Osteoblast (primary cell): ENCODE measurements around the gene ADCK2. TPM values are rescaled to one million over a fixed set of nuclear protein-coding genes. Genes with fewer than 3 reads are reported as not detected.
"Not testable (repeated sequence)": the region's sequence is repeated elsewhere in the genome, so short reads cannot be mapped to it uniquely, and the experiment has no call there.

Experiments used
- DNase-seq: peaks from one replicate; pipeline ENCODE4 v3.0.0; 2011; ENCODE audit warnings: low spot score, mixed read lengths; ENCODE audit not compliant: insufficient read length; ENCODE audit errors: missing footprints
- H2AFZ ChIP-seq: 2 replicates; pipeline ENCODE4 v1.6.0; 2011; ENCODE audit warnings: mild to moderate bottlenecking, low read length
- H3K27ac ChIP-seq: 2 replicates; pipeline ENCODE4 v1.5.1; 2011; ENCODE audit warnings: mild to moderate bottlenecking, low read depth, low read length, moderate library complexity
- H3K27me3 ChIP-seq: 2 replicates; pipeline ENCODE4 v1.6.0; 2012; ENCODE audit warnings: mild to moderate bottlenecking, control low read depth, inconsistent platforms, low read length, moderate library complexity; ENCODE audit not compliant: insufficient read depth
- H3K36me3 ChIP-seq: 2 replicates; pipeline ENCODE4 v1.5.1; 2011; ENCODE audit warnings: mild to moderate bottlenecking, low read length, control low read depth, moderate library complexity; ENCODE audit not compliant: insufficient read depth
- H3K4me1 ChIP-seq: 2 replicates; pipeline ENCODE4 v1.5.1; 2011; ENCODE audit warnings: mild to moderate bottlenecking, low read length, control low read depth, moderate library complexity; ENCODE audit not compliant: insufficient read depth
- H3K4me2 ChIP-seq: 2 replicates; pipeline ENCODE4 v1.6.0; 2011; ENCODE audit warnings: mild to moderate bottlenecking, low read length; ENCODE audit not compliant: insufficient read depth
- H3K4me3 ChIP-seq: fragments of 200-600 bp; sonication (generic); 3 replicates; pipeline ENCODE4 v1.5.1; 2012; ENCODE audit warnings: mild to moderate bottlenecking, low read length, inconsistent platforms; ENCODE audit not compliant: insufficient read depth
- H3K79me2 ChIP-seq: 2 replicates; pipeline ENCODE4 v1.6.0; 2012; ENCODE audit warnings: mild to moderate bottlenecking, low read length, control low read depth, inconsistent platforms; ENCODE audit not compliant: insufficient read depth
- H3K9me3 ChIP-seq: 2 replicates; pipeline ENCODE4 v1.5.1; 2011; ENCODE audit warnings: low read depth, low read length, control low read depth
- H4K20me1 ChIP-seq: 2 replicates; pipeline ENCODE4 v1.6.0; 2012; ENCODE audit warnings: mild to moderate bottlenecking, low read length, control low read depth; ENCODE audit not compliant: insufficient read depth
- CTCF ChIP-seq: IDR thresholded peaks from 2 replicates; pipeline ENCODE4 v1.5.1; 2011; ENCODE audit warnings: mild to moderate bottlenecking, low read depth, low read length, moderate library complexity; ENCODE audit errors: extremely low read depth
- total RNA-seq: library from RNA; depleted of rRNA; stranded (reverse); fragments of >200 nt; gene quantifications from 2 replicates; pipeline ENCODE4 v1.2.3, GENCODE V29; 2012

The ADCK2 gene
- total RNA-seq, 1 donor, result 28.6 TPM

- Histone ChIP-seq H3K4me3 (peak overlapping the region; percentile 61), H2AFZ (no peak overlapping the region), H3K27ac (no peak overlapping the region), H3K4me2 (peak overlapping the region; percentile 74), H3K79me2 (no peaks in the 10 kb centered on the region), H3K4me1 (peaks cover 8% of the 10 kb centered on the region), H3K9me3 (no peaks in the 10 kb centered on the region), H3K27me3 (peaks cover 40% of the 10 kb centered on the region), H3K36me3 (no peaks in the 10 kb centered on the region), H4K20me1 (no peaks in the 10 kb centered on the region)
- no peak for TF ChIP-seq CTCF
- peak; percentile 95 for DNase-seq
Measured at GRCh38 chr7:140640060-140640637, 32.6 kb upstream of the ADCK2 start.

GRCh38 chr7:140640727-140641523, 31.8 kb upstream of the ADCK2 start, which contains the start of gene DENND2A:
TSS of gene DENND2A (minus strand) at chr7:140640813. CDS start at chr7:140602397, 38,416 bp downstream.
- no peak within 1 kb of the TSS for H2AFZ ChIP-seq
- H3K4me1 ChIP-seq, result peaks cover 8% of the 10 kb centered on the region
- H3K4me3 ChIP-seq, result peak within 1 kb of the TSS; percentile 61
- TF ChIP-seq CTCF, result no peak
- peak within 1 kb of the TSS; percentile 74 for H3K4me2 ChIP-seq
- H3K36me3 ChIP-seq, result no peaks in the 10 kb centered on the region
- H3K79me2 ChIP-seq, result no peaks in the 10 kb centered on the region
- H3K27me3 ChIP-seq, result peaks cover 40% of the 10 kb centered on the region
- no peaks in the 10 kb centered on the region for H4K20me1 ChIP-seq
- H3K9me3 ChIP-seq, result no peaks in the 10 kb centered on the region
- no peak within 1 kb of the TSS for H3K27ac ChIP-seq
- DNase-seq, result peak; percentile 93

- Histone ChIP-seq H3K36me3 (no peaks in the 10 kb centered on the region), H2AFZ (no peak overlapping the region), H3K79me2 (no peaks in the 10 kb centered on the region), H3K4me2 (no peak overlapping the region), H3K27ac (no peak overlapping the region), H3K27me3 (peaks cover 40% of the 10 kb centered on the region), H3K4me1 (peaks cover 8% of the 10 kb centered on the region), H4K20me1 (no peaks in the 10 kb centered on the region), H3K4me3 (no peak overlapping the region), H3K9me3 (no peaks in the 10 kb centered on the region)
- no peak for TF ChIP-seq CTCF
- peak; percentile 69 for DNase-seq
Measured at GRCh38 chr7:140641524-140642195, 31.1 kb upstream of the ADCK2 start.

- peaks cover 8% of the 10 kb centered on the region for H3K4me1 ChIP-seq
- H4K20me1 ChIP-seq, result no peaks in the 10 kb centered on the region
- H3K27ac ChIP-seq, result no peak overlapping the region
- peak; percentile 27 for DNase-seq
- H3K27me3 ChIP-seq, result peaks cover 33% of the 10 kb centered on the region
- TF ChIP-seq CTCF, result no peak
- no peaks in the 10 kb centered on the region for H3K79me2 ChIP-seq
- no peak overlapping the region for H3K4me2 ChIP-seq
- H3K9me3 ChIP-seq, result no peaks in the 10 kb centered on the region
- no peaks in the 10 kb centered on the region for H3K36me3 ChIP-seq
- H3K4me3 ChIP-seq, result no peak overlapping the region
- H2AFZ ChIP-seq, result no peak overlapping the region
Measured at GRCh38 chr7:140643416-140643815, 29.3 kb upstream of the ADCK2 start.

- H3K4me1 ChIP-seq, H4K20me1 ChIP-seq, H3K9me3 ChIP-seq, H3K4me2 ChIP-seq, H2AFZ ChIP-seq, H3K79me2 ChIP-seq, H3K36me3 ChIP-seq, H3K4me3 ChIP-seq, H3K27ac ChIP-seq, DNase-seq: not testable (repeated sequence)
- peaks cover 22% of the 10 kb centered on the region for H3K27me3 ChIP-seq
Measured at GRCh38 chr7:140644761-140645160, 28.0 kb upstream of the ADCK2 start.
